Stimulated activated CD8-positive, alpha-beta memory T cell treated with anti-CD3 and anti-CD28 coated beads, Interleukin-4, amount 100 ng/mL, for 1 hour (primary cell): ENCODE results near the gene ZDHHC14.
"Not testable (repeated sequence)": the region's sequence is repeated elsewhere in the genome, so short reads cannot be mapped to it uniquely, and the experiment has no call there.

ENCODE experiments used
- DNase-seq, 2 donors: peaks; one replicate each; pipeline ENCODE4 v3.0.0-alpha.2; 2020; ENCODE audit warnings: low read depth in 2 of 2, low spot score in 1 of 2

The ZDHHC14 gene

DNA sequence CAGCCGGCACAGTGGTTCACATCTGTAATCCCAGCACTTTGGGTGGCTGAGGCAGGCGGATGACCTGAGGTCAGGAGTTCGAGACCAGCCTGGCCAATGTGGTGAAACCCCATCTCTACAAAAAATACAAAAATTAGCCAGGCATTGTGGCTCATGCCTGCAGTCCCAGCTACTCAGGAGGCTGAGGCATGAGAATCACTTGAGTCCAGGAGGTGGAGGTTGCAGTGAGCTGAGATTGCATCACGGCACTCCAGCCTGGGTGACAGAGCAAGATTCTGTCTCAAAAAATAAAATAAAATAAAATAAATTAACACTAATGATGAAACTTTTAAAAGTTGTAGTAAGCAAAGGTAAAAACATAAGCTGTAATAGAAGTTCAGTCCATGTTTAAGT lies 82.7 kb downstream of the ZDHHC14 start:
- not testable (repeated sequence) for DNase-seq

DNA sequence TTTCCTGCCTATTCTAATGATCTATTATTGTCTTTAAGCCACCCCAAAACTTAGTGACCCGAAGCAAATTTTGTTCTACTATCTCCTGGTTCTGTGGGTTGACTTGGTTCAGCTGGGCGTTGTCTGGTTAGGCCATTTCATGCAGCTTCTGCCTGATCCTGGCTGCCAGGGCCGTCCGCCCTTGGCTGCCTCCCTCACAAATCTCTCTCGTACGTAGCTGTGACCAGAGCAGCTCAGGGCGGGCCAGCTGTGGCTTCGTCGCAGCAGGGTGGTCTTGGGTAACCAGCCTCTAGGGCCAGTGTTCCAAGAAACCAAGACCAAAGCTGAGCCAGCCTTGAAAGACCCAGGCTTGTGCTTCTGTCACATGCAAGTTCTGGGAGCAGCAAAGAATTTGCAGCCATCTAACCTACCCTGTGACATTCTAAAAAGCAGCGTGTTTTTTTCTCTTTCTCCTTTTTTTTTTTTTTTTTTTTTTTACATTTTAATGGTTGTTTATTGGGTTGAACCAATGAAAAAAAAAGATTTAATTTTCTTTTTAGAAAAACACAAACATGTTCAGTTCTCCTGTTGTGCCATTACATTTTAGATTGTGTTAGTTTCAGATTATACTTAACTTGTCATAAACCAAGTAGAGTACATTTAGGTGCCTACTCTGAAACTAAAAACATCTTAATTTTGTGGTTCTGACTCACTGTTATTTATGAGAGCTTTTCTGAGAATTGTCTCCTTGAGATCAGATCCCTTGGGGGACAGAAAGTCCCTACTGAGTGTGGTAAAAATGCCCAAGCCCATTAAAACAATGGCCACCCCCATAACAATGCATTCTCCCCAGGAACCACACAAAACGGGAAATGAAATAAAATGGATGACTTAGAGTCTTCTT lies 83.9 kb downstream of the ZDHHC14 start:
- no peak for DNase-seq

- no peak for DNase-seq
Observed at GRCh38 chr6:157466342-157466648, 85.3 kb downstream of the ZDHHC14 start.

- DNase-seq, result not testable (repeated sequence)
Observed at GRCh38 chr6:157467339-157467738, 86.3 kb downstream of the ZDHHC14 start.

DNA sequence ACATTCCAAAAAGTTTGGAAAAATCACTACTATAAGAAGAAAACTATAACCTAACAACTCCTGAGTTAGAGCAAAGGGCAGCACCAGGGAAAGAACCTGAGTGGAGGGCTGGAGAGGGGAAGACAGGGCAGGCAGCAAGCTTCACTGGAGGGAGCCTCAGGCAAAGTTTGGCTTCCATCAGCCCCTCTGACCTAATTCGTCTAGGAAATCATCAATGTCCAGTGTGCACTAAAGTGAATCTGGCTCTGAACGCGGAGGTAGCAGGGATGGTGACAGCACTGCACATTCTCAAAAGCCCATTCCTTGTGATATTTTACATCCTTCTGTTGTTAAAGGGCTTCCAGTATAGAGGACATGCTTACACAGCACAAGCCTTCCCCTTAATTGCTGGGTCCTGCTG lies 87.1 kb downstream of the ZDHHC14 start:
- DNase-seq, result no peak

DNA sequence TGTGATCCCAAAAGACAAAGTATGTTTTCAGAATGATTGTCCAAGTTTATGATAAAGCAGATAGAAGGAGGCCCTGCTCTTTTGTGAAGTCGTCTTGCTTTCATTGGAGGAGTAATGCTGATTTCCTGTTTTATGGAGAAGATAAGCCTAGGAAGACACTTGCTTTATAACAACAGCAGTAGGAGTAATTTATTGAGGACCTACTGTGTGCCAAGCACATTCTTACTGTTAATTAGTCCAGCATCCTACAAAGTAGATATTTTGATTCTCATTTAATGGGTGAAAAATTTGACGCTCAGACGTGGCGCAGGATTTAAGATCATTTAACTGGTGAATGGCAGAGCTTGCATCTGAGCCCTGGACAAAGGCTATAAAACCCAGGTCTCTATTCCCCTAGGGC lies 87.6 kb downstream of the ZDHHC14 start:
- no peak for DNase-seq

DNA sequence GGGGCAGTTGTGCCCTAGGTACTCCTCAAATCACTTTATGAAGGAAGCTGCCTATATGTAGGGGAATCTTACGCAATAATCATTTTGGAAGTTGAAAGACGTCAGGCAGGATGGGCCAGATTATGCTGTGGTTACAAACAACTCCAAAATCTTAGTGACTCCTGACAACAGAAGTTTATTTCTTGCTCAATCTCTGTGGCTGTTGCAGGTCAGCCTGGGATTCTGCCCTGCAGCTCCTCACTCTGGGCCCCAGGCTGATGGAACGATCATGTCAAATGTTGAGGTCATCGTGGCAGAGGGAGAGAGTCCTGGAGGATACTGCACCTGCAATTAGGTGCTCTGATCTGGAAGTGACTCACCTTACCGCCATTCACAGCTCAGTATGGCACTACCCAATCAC lies 88.4 kb downstream of the ZDHHC14 start:
- DNase-seq, result no peak

- DNase-seq, result no peak
Observed at GRCh38 chr6:157471077-157471686, 90.2 kb downstream of the ZDHHC14 start.

GRCh38 chr6:157471895-157472686 lies 91.1 kb downstream of the ZDHHC14 start:
- no peak for DNase-seq

DNA sequence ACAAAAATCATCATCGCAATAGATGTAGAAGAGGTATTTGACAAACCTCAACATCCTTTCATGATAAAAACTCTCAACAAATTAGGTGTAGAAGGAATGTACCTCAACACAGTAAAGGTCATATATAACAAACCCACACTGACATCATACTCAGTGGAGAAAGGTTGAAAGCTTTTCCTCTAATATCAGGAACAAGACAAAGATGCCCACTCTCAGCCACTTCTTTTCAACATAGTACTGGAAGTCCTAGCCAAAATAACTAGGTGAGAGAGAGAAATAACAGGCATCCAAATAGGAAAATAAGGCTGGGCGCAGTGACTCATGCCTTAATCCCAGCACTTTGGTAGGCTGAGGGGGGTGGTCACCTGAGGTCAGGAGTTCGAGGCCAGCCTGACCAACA lies 95.8 kb downstream of the ZDHHC14 start:
- no peak for DNase-seq

DNA sequence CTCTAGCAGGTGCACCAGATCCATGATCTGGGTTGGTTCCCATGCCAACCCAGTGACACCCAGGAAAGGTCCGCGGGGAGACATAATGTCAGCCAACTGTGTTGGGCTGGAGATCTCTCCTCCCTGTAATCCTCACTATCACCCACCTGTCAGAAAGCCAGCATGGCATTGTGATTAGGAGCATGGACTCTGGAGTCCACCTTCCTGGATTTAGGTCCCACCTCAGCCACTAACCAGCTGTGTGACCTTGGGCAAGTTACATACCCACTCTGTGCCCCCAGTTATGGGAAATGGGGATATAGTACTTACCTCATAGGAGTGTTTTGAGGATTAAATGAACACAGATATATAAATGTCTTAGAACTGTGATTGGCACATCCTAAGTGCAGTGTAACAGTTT lies 97.9 kb downstream of the ZDHHC14 start:
- no peak for DNase-seq

DNA sequence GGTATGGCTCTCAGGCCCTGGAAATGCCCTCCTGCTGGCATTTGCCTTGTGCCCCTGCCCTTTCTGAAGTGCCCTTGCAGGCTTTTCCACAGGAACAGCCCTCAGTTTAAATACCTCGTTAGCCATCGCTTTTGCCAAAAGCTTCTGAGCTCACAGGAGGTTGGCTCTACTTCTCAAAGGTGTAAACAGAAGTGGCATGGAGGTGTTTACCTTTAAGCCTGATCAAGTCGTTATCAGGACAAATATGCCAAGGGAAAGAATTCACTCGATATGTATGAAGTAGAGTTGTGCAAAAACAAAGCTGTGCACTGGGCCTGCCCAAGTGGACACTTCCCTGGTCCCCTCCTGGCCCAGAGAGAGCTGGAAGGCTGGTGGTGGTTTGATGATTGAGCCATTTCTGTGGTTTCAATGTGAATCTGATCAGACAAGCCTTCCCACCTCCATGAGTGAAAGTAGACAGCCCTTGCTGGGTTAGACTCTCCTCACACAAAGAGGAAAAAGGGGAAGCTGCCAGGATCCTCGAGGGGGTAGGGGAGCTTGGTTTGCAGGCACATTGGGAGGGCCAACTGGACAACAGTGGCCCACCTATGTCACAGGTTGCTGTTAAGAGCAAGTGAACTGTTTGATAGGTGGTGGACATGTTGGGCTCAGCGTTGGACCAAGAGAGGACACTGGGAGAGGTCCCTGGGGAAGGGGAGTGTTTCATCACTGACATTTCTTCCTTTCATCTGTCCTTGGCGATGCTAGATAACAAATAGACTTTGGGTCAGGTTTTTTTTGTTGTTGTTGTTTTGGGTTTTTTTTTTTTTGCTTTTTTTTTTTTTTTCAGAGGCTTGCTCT lies 98.7 kb downstream of the ZDHHC14 start:
- DNase-seq, result no peak

GRCh38 chr6:157481189-157481864 lies 100.3 kb downstream of the ZDHHC14 start:
- DNase-seq, result no peak

DNA sequence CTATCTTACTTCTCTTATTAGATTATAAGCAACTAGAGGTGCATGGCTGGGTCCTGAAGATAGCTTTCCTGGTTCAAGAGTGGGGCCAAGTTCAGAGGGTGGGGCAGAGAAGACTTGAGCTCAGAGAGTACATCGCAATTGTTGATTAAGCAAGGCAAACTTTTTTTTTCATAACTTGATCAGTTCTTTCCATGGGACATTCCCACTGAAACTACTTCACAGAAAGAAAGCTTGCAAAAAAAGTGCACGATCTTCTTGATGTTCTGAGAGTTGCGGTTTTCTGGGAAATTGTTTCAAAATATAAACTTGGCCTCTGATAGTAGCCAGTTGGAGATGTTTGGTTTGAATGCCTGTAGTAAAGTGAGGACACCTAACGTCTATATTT lies 100.9 kb downstream of the ZDHHC14 start:
- no peak for DNase-seq

DNA sequence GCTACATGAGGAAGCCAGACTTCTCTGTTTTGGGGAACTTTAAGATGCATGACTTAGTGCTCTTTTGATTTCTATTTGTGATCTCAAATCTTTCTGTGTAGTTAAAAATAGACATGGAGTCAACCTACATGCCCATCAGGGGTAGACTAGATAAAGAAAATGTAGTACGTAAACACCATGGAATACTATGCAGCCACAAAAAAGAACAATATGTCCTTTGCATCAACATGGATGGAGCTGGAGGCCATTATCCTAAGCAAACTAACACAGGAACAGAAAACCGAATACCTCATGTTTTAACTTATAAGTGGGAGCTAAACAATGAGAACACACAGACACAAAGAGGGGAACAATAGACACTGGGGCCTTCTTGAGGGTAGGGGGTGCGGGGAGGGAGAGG lies 102.8 kb downstream of the ZDHHC14 start:
- DNase-seq, result no peak

DNA sequence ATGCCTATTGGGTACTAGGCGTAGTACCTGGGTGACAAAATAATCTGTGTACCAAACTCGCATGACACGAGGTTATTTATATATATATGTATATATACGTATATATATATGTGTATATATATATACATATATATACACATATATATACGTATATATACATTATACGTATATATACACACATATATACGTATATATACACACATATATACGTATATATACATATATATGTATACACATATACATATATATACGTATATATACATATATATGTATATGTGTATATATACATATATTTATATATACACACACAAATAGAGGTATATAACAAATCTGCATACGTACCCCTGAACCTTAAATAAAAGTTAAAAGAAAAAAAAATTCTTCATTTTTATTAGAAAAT lies 103.2 kb downstream of the ZDHHC14 start:
- no peak for DNase-seq

- DNase-seq, result no peak
Observed at GRCh38 chr6:157486572-157486971, 105.6 kb downstream of the ZDHHC14 start.

GRCh38 chr6:157487110-157487773 lies 106.3 kb downstream of the ZDHHC14 start:
- DNase-seq, result no peak

DNA sequence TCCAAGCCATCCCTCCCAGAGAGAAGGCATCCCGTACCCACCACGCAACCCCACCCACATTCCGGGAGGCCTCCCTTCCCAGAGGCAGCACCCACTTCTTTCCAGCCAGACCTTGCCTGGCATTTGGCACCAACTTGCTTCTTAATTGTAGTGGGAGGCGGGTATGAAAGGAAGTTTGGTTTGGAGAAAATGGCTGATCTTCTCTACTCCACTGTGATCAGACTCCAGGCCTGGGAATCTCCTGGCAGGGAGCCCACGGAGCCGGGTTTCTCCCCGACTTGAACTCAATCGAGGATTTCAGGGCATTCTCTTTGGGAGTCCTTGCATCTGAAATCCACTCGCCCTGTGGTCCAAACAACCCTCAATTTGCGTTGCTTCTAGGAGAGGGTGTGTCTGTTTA lies 107.1 kb downstream of the ZDHHC14 start:
- DNase-seq, result no peak

DNA sequence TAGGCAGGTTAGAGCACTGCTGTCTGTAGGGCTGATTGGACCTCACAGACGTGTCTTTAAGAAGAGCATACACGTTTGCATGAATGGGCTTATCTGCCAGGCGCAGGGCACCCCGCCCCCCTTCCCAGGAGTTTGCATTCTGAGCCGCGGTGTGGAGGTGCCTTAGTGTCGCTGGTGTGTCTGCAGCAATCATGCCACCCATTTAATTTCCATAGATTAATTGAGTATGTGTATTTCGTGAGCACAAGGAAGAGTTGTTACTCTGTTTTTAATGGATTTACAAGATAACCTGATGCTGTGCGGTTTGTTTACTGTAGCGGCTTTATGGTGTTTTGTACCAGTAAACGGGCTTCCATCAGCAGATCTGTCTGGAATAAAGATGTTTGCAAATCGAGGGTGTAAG lies 107.7 kb downstream of the ZDHHC14 start:
- DNase-seq, result no peak
